IPS-NIHi7 (cell line): Measurements from ENCODE around the gene RNU1-3.
A peak's percentile ranks its signal among the peaks of the same experiment; 100 is the strongest.
"Not testable (repeated sequence)": the region's sequence is repeated elsewhere in the genome, so short reads cannot be mapped to it uniquely, and the experiment has no call there.

Experiments used
- DNase-seq: peaks from one replicate; pipeline ENCODE4 v3.0.0; 2012; ENCODE audit warnings: mixed read lengths; ENCODE audit errors: extremely low spot score

The RNU1-3 gene

GRCh38 chr1:16694308-16694702 lies 27.6 kb upstream of the RNU1-3 start:
- not testable (repeated sequence) for DNase-seq

- DNase-seq = not testable (repeated sequence)
These were observed 26.9 kb upstream of the RNU1-3 start for GRCh38 chr1:16693449-16694307.

GRCh38 chr1:16692717-16693448 lies 26.1 kb upstream of the RNU1-3 start:
- DNase-seq = not testable (repeated sequence)

- not testable (repeated sequence) for DNase-seq
These were observed 25.5 kb upstream of the RNU1-3 start for GRCh38 chr1:16692283-16692682.

- not testable (repeated sequence) for DNase-seq
These were observed 24.4 kb upstream of the RNU1-3 start for GRCh38 chr1:16690971-16691682.

GRCh38 chr1:16687132-16687800 lies 20.5 kb upstream of the RNU1-3 start:
- DNase-seq = not testable (repeated sequence)

- not testable (repeated sequence) for DNase-seq
These were observed 19.0 kb upstream of the RNU1-3 start for GRCh38 chr1:16685445-16686371.

GRCh38 chr1:16684738-16685337 lies 18.1 kb upstream of the RNU1-3 start:
- not testable (repeated sequence) for DNase-seq

- not testable (repeated sequence) for DNase-seq
These were observed 17.4 kb upstream of the RNU1-3 start for GRCh38 chr1:16684152-16684551.

- not testable (repeated sequence) for DNase-seq
These were observed 16.1 kb upstream of the RNU1-3 start for GRCh38 chr1:16682803-16683202.

- not testable (repeated sequence) for DNase-seq
These were observed 13.6 kb upstream of the RNU1-3 start for GRCh38 chr1:16680366-16680765.

GRCh38 chr1:16677552-16678431 lies 11.0 kb upstream of the RNU1-3 start:
- peak; percentile 61 for DNase-seq

- DNase-seq = peak; percentile 7
These were observed 10.1 kb upstream of the RNU1-3 start for GRCh38 chr1:16676661-16677523.

GRCh38 chr1:16675118-16675510 lies 8.4 kb upstream of the RNU1-3 start:
- not testable (repeated sequence) for DNase-seq

- not testable (repeated sequence) for DNase-seq
These were observed 7.2 kb upstream of the RNU1-3 start for GRCh38 chr1:16673976-16674375.

- DNase-seq = not testable (repeated sequence)
These were observed 912 bp downstream of the RNU1-3 start for GRCh38 chr1:16665836-16666235.

- DNase-seq = not testable (repeated sequence)
These were observed 8.5 kb downstream of the RNU1-3 start for GRCh38 chr1:16658234-16658633.
